Spinal cord (tissue), 10 donors: Measurements from ENCODE around the gene PSMD12. TPM values are rescaled to one million over a fixed set of nuclear protein-coding genes. Genes with fewer than 3 reads are reported as not detected.
A peak's percentile ranks its signal among the peaks of the same experiment; 100 is the strongest.
"Not testable (repeated sequence)": the region's sequence is repeated elsewhere in the genome, so short reads cannot be mapped to it uniquely, and the experiment has no call there.

Source experiments
- DNase-seq, 6 donors: peaks; one replicate each; pipeline versions ENCODE4 v3.0.0 to v3.0.0-alpha.2; 2013 to 2015; ENCODE audit warnings: low spot score in 6 of 6, low read depth in 4 of 6
- H3K27ac ChIP-seq: one replicate; pipeline ENCODE4 v1.5.1; 2013; ENCODE audit warnings: low read depth, low read length, control low read depth
- H3K27me3 ChIP-seq: one replicate; pipeline ENCODE4 v1.6.1; 2013; ENCODE audit warnings: low read length; ENCODE audit not compliant: control insufficient read depth, insufficient read depth
- H3K36me3 ChIP-seq: one replicate; pipeline ENCODE4 v1.6.1; 2013; ENCODE audit warnings: low read length; ENCODE audit not compliant: control insufficient read depth, insufficient read depth
- H3K4me1 ChIP-seq: one replicate; pipeline ENCODE4 v1.6.1; 2013; ENCODE audit warnings: low read length; ENCODE audit not compliant: control insufficient read depth, insufficient read depth
- H3K4me3 ChIP-seq: one replicate; pipeline ENCODE4 v1.5.1; 2013; ENCODE audit warnings: low read depth, low read length, control low read depth
- H3K9me3 ChIP-seq: one replicate; pipeline ENCODE4 v1.6.1; 2013; ENCODE audit warnings: low read length; ENCODE audit not compliant: control insufficient read depth, insufficient read depth
- WGBS: methylation state at CpG from one replicate; pipeline ENCODE4 v1.1.5; 2013; ENCODE audit warnings: missing lambda C conversion rate; ENCODE audit not compliant: insufficient coverage; 5-methylcytosine and 5-hydroxymethylcytosine counted together
- polyA plus RNA-seq, 2 donors: library from polyadenylated mRNA; unstranded; fragments of 120-200 nt; gene quantifications; one replicate each; pipeline ENCODE4 v1.2.1, GENCODE V29; 2013; ENCODE audit not compliant: insufficient read length in 2 of 2
- total RNA-seq, 2 donors: library from RNA; depleted of rRNA in 1 of 2; stranded (reverse); fragments of 120-200 nt in 1 of 2; fragments of >200 nt in 1 of 2; gene quantifications; one replicate each; pipeline versions ENCODE4 v1.2.3 to v1.2.4, GENCODE V29; 2013 to 2014
- donor health status: healthy.

Gene PSMD12
- total and polyA plus RNA-seq, 4 donors, result 19.1 to 49.3 (median 42.8) TPM

DNA sequence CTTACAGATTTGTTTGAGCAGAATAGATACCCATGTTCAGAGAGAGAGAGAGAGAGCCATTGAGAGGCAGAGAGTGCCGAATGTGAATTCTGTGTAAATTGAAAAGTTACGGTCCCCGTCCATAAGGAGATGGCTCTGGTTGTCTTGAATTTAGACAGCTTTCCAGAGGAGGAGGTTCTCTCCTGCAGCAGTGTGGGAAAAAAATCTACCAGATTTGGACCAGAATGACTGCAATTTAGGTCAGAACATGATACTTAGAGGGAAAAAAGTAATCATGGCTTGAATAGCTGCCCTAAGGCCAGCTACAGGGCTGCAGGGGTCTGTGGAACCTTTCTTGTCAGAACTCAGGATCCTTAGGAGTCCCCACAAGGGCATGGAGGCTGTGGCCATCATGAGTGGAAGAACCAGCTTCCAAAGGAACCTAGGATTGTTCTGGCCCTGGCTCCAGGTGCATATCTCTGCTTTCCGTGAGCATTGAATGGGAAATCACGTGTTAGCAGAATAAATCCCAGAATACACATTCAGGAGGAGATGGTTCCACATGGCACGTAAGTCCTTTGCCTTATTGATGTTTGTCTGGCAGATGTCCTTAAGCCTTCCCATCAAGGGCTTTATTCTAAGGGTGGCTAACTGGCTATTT, 23.7 kb upstream of the PSMD12 start:
- Histone ChIP-seq H3K27me3 (no peaks in the 10 kb centered on the region), H3K27ac (peak overlapping the region; percentile 55), H3K4me3 (no peak overlapping the region), H3K4me1 (peaks cover 28% of the 10 kb centered on the region), H3K36me3 (peaks cover 3% of the 10 kb centered on the region), H3K9me3 (no peaks in the 10 kb centered on the region)
- 69% methylated on average over 6 of the region's 6 CpGs for WGBS
- DNase-seq, result no peak

DNA sequence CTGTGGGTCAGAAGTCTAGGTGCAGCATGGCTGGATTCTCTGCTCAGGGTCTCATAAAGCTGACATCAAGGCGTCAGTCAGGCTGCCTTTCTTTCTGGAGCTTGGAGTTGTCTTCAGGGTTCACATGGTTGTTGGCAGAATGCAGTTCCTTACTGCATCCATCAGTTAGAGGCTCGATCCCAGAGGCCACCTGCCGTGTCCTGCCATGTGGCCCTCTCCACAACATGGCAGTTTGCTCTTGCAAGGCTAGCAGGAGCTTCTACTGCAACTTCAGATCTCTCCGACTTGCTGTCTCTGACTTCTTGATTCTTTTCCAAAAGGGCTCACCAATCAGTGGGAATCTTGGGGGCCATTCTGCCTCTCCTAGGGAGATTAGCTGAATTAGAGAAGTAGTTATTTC, 22.6 kb upstream of the PSMD12 start:
- 66% methylated on average over 3 of the region's 4 CpGs for WGBS
- Histone ChIP-seq H3K4me1 (peaks cover 28% of the 10 kb centered on the region), H3K36me3 (peaks cover 3% of the 10 kb centered on the region), H3K27ac (no peak overlapping the region), H3K4me3 (no peak overlapping the region), H3K27me3 (no peaks in the 10 kb centered on the region), H3K9me3 (no peaks in the 10 kb centered on the region)
- DNase-seq, result no peak

DNA sequence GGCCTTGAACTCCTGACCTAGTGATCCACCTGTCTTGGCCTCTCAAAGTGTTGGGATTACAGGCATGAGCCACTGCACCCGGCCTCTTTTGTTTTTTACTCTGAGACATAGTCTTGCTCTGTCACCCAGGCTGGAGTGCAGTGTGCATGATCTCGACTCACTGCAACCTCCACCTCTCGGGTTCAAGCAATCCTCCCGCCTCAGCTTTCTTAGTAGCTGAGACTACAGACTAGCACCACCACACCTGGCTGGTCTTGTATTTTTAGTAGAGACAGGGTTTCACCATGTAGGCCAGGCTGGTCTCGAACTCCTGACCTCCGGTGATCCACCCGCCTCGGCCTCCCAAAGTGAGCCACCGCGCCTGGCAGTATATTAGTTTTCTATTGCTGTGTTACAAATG, 22.2 kb upstream of the PSMD12 start:
- H3K36me3 ChIP-seq, DNase-seq, H3K27ac ChIP-seq, H3K4me3 ChIP-seq, H3K9me3 ChIP-seq, H3K27me3 ChIP-seq: not testable (repeated sequence)
- peaks cover 28% of the 10 kb centered on the region for H3K4me1 ChIP-seq
- WGBS, result 86% methylated on average over 1 of the region's 10 CpGs

DNA sequence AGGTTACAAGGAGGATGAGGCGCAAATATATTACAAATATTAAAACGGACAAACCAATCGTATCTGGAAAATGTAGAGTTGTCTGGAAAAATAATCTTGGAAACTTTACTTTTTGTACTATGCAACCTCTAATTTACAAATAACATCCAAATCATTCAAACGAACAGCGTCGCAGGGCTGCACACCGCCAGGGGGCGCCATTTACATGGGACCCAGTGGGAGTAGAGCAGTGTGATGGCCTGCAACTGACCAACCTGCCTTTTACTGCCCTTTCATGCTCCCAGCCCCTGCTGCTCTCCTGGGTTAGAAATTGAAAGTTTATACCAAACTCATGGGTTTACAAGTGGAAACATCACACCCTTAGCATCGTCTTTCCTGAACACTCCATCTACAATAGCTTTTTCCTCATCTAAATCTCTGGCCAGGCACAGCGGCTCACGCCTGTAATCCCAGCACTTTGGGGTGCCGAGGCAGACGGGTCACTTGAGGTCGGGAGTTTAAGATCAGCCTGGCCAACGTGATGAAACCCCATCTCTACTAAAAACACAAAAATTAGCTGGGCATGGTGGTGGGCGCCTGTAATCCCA, 20.7 kb upstream of the PSMD12 start:
- DNase-seq, result peak in 2 of 6 donors; percentile 50 to 60
- no peak overlapping the region for H3K27ac ChIP-seq

DNA sequence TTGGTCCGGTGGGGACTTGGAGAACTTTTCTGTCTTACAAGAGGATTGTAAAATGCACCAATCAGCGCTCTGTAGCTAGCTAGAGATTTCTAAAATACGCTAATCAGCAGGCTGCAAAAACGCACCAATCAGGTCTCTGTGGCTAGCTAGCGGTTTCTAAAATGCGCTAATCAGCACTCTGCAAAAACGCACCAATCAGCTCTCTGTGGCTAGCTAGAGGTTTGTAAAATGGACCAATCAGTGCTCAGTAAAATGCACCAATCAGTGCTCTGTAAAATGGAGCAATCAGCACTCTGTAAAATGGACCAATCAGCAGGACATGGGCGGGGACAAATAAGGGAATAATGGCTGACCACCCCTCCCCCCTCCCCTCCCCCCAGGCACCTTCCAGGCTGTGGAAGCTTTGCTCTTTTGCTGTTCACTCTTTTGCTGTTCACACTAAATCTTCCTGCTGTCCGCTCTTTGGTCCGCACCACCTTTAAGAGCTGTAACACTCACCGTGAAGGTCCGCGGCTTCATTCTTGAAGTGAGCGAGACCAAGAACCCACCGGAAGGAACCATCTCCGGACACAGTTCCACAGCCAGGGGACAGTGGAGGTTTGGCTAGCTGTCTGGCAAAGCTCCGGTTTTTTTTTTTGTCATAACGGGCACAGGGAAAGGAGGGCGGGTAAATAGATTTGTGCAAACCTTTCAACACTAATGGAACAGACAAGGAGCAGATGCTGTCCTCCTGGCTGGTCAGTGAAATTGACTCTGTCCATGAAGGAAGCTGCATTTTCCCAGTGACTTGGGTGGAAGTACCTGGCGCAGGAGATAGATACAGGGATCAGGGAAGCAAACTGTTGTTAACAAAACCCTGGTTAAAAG, 19.0 kb upstream of the PSMD12 start:
- Histone ChIP-seq H3K9me3 (no peaks in the 10 kb centered on the region), H3K4me3 (no peak overlapping the region), H3K4me1 (peaks cover 31% of the 10 kb centered on the region), H3K27ac (no peak overlapping the region), H3K27me3 (no peaks in the 10 kb centered on the region), H3K36me3 (peaks cover 13% of the 10 kb centered on the region)
- DNase-seq, result no peak
- 95% methylated on average over 18 of the region's 20 CpGs for WGBS

More for the DNA sequence above, 20.7 kb upstream of the PSMD12 start:
- Histone ChIP-seq H3K4me1 (peaks cover 28% of the 10 kb centered on the region), H3K4me3 (no peak overlapping the region), H3K36me3 (peaks cover 9% of the 10 kb centered on the region), H3K9me3 (no peaks in the 10 kb centered on the region), H3K27me3 (no peaks in the 10 kb centered on the region)
- 66% methylated on average over 11 of the region's 16 CpGs for WGBS

DNA sequence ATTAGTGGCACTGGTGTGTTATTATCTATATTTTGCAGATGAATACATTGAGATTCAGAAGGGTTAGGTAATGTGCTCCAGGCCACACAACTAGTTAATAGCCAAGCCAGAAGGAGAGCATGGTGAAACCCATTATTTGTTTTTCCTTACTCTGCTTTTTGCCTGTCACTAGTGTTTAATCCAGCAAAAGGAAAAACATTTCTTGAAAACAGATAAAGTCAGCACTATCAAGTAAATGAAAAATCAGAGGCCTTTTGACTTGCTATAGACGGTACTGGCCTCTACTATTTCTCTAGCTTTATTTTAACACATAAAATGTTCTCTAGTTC, 15.5 kb upstream of the PSMD12 start:
- peaks cover 13% of the 10 kb centered on the region for H3K36me3 ChIP-seq
- H3K4me1 ChIP-seq, result peaks cover 23% of the 10 kb centered on the region
- no peak for DNase-seq
- no peaks in the 10 kb centered on the region for H3K9me3 ChIP-seq
- no peaks in the 10 kb centered on the region for H3K27me3 ChIP-seq
- H3K4me3 ChIP-seq, result no peak overlapping the region
- WGBS, result no CpG with 5 or more reads among the region's 1 CpG
- no peak overlapping the region for H3K27ac ChIP-seq

DNA sequence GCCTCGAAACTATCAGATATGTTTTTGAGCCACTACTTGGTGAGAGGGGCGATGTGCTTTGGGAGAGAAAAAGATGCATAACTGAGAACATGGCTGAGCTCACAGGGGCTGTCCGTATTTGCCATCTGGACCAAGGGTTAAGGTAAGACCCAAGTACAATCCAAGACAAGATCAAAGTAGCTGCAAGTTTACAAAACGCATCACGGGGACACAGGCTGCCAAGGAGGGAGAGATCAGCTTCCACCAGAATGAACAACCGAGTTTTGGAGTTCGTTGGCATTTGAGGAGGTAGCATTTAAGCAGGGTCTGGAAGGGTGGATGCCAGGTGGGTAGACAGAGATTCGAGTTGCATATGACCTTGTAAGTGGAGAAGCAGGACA, 12.9 kb upstream of the PSMD12 start:
- 65% methylated on average over 5 of the region's 8 CpGs for WGBS
- H3K4me3 ChIP-seq, result peak overlapping the region; percentile 73
- no peaks in the 10 kb centered on the region for H3K9me3 ChIP-seq
- DNase-seq, result no peak
- peak overlapping the region; percentile 86 for H3K27ac ChIP-seq
- H3K36me3 ChIP-seq, result peaks cover 11% of the 10 kb centered on the region
- H3K27me3 ChIP-seq, result no peaks in the 10 kb centered on the region
- peaks cover 33% of the 10 kb centered on the region for H3K4me1 ChIP-seq

DNA sequence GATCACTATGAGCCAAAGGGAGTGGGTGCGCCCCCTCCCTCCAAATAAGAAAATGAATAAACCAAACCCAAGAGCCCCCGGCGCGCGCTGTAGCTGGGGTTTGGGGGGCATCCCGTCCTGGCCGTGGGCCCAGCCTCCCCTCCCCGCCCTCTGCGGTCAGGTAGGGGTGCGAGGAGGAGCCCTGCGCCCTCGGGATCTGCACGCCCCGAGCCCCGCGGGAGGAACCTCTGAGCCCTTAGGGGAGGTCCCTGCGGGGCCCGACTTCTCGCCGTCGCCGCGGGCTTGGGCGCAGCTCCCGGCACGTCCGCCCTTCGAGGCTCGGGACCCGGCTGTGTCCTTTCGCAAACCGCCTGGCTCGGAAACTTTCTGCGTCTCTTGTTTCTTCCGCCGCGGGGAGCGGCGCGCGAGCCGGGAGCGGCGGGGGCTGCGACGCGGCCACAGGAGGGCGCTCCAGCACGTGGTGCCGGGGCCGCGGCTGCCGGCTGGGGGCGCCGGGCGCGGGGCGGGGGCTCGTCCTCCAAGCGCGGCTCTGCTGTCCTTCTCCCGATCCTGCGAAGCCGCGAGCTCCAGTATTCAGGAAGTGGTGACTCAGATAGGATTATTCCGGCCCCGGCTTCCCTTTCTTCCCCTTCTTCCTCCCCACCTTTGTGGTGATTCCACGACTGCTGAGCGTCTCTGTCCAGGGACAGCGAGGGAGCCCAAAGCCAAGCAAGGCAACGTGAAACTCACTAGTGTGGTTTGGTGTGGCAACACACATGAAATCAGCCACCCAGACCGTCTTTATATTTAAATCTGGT, 12.3 kb upstream of the PSMD12 start:
- Histone ChIP-seq H3K27ac (peak overlapping the region; percentile 98), H3K36me3 (peaks cover 8% of the 10 kb centered on the region), H3K4me3 (peak overlapping the region; percentile 91), H3K4me1 (peaks cover 33% of the 10 kb centered on the region), H3K9me3 (no peaks in the 10 kb centered on the region), H3K27me3 (no peaks in the 10 kb centered on the region)
- DNase-seq, result peak in 3 of 6 donors; percentile 67 to 92 (median 87)
- under 1% methylated on average over 64 of the region's 72 CpGs for WGBS
